NCI-H82 treated with DMSO at 0.1 percent for 48 hours (cell line): ENCODE measurements around the gene FOXE3.
A peak's percentile ranks its signal among the peaks of the same experiment; 100 is the strongest.

Experiments
- DNase-seq: peaks from one replicate; lab custom pipeline; 2025; ENCODE audit not compliant: unreplicated experiment; lab: John Stamatoyannopoulos, UW

FOXE3 gene

DNA sequence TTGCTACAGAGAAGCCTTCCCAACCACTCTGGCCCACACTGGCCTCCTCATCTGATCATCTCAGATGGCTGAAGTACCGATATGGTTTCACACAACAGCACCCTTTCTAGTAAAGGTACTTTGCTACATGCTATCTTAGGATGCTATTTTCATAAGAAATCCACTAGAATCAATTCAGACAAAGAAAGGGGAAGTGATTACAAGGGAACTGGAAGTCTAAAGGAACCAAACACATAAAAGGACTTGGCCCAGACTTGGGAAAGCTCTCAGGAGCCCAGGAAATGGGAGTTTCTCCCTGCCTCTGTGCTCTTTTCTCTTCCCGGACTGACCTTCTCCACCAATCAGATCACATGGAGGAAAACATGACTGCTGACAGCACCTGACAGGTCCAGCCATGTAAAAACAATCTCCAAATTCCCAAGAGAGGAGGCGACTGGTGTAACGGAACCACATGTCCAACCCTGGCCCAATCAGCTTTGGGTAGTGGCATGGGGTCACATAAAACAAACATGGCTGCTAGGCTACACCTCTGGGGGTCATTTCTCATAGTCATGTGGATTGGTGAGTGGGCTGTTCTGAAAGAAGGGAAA lies 12.7 kb upstream of the FOXE3 start:
- DNase-seq, result no peak

DNA sequence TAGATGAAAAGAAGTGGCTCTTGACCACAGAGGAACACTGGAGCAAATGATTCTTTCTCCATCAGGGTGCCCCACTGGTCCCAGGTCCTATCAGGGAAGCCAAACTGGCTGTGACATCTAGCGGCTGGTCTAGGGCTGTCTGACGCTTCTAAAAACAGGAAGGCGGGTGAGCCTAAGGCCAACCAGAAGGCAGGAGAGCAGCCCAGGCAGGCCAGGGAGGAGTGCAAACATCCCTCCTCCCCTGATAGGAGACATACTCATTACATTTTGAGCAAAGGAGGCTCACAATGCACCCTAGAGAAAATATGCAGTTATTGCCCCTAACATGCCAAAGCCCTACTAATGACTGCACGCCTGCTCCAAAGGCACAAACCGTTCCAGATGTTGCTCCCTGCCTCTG lies 10.4 kb upstream of the FOXE3 start:
- no peak for DNase-seq

DNA sequence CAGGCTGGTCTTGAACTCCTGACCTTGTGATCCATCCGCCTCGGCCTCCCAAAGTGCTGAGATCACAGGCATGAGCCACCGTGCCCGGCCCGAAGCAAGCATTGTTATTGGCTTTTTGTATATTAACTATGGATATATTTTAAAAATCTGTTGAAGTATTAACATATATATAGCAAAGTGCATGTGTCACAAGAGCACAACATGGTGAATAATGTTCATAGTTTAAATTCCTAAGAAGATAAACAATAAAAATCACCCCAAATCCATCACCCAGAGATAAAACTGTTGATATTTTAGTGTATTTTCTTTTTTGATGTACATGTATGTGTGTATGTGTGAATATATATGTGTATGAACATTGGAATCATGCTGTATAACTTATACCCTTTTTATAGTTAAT lies 9.1 kb upstream of the FOXE3 start:
- no peak for DNase-seq

DNA sequence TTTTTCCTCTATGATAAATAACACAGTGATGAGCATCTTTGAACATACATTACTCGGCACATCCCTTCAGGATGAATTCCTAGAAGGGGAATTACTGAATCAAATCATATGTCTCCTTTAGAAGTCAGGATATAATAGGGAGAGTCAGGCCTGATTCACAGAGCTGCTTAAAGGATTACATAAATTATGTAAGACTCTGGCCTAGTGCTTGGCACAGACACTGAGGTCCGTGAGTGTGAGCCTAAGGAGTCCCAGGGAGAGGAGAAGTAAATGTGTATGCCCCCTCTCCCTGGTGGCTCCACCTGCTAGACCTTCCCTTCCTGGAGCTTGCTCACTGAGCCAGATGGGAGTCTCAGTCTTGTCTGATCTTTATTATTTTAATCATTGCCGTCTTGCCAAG lies 8.6 kb upstream of the FOXE3 start:
- peak; percentile 57 for DNase-seq

DNA sequence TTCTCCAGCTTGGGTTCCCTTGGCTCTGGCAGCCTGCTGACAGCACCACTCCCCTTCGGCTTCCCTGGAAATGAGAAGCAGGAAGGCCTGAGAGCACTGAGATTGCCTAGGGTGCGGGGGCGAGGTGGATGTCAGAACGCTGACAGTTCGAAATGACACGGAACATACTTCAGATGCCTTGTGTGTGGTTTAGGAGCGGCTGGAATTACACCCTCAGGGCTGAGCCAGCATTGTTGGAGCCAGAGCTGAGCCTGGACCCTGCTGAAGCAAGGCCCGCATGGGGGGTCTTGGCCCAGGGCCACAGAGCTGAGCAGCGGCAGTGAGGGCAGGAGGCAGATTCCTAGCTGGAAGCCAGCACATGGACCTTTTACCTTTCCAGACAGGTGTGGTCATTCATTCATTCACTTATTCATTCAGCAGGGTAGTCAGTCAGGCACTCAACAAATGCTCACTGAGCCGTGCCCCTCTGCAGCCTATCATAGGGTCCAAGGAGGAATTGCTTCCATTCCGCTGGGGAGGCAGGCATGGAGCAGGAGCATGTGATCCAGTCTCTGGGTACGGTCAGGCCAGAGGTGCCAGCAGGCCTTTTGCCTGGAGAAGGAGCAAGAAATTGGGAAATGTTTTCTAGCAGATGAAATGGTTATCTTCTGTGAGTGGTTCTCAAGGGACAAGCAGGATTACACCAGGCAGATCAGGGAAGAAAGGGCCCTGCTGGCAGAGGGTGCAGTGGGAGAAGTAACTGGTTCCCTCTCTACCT lies 6.6 kb upstream of the FOXE3 start:
- DNase-seq, result no peak

DNA sequence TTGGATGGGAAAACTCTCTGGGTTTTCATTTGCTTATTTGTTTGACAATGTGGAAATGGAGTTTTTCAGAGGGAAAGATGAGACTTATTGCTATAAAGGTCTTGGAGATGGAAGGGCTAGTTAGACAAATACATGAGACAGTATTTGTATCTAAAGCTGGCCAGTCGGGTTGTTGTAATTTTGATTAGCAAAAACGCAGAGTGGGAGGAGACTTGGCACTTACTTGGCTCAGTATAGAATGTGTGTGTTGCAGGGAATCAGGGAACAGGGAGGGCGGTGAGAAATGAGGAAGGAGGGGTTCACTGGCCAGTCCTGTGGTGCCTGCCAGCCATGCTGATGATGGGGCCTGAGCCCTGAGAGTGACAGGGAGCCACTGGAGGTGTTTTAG lies 6.0 kb upstream of the FOXE3 start:
- no peak for DNase-seq

DNA sequence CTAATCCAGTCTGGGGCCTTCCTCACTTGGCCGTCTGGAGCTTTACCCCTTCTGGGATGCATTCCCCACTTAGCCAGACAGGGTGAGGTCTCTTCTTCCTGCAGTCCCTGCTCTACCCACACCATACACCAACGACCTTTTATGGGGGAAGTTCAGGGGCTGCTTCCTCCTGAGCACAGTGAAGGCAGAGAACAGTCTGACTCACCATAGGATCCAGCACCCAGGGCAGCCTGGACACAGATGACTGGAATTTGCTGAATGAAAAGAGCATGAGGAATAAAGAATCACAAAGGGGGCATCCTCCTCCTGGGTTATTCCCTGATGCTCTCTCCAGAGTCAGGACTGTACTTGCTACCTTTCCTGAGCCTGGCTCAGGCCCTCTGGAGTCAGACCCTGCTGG lies 4.6 kb upstream of the FOXE3 start:
- DNase-seq, result no peak

DNA sequence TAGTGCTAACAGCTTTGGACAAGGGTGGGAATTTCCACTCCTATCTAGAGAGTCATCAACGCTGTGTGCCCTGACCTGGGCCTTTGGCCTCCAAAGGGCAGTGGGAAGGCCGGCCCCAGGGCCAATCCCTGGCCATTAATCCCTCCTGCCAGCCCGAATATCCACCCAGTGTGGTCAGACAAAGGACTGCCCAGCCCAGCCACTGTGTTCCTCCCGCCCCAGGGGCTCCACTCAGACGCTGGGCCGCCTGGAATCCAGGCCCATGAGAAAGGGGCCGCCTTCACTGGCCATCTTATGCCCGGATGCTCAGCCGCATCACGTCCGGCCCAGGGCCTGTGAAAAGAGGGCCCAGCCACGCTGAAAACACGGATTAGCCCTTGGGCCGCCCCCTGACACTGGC lies 3.6 kb upstream of the FOXE3 start:
- no peak for DNase-seq

DNA sequence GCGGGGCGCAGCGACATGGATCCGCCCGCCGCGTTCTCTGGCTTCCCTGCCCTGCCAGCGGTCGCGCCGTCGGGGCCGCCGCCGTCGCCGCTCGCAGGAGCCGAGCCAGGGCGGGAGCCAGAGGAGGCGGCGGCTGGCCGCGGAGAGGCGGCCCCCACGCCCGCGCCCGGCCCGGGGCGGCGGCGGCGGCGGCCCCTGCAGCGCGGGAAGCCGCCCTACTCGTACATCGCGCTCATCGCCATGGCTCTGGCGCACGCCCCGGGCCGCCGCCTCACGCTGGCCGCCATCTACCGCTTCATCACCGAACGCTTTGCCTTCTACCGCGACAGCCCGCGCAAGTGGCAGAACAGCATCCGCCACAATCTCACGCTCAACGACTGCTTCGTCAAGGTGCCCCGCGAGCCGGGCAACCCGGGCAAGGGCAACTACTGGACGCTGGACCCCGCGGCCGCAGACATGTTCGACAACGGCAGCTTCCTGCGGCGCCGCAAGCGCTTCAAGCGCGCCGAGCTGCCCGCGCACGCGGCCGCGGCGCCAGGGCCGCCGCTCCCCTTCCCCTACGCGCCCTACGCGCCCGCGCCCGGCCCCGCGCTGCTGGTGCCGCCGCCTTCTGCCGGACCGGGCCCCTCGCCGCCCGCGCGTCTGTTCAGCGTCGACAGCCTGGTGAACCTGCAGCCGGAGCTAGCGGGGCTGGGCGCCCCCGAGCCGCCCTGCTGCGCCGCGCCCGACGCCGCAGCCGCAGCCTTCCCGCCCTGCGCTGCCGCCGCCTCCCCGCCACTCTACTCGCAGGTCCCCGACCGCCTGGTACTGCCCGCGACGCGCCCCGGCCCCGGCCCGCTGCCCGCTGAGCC lies 459 bp downstream of the FOXE3 start:
- no peak for DNase-seq

DNA sequence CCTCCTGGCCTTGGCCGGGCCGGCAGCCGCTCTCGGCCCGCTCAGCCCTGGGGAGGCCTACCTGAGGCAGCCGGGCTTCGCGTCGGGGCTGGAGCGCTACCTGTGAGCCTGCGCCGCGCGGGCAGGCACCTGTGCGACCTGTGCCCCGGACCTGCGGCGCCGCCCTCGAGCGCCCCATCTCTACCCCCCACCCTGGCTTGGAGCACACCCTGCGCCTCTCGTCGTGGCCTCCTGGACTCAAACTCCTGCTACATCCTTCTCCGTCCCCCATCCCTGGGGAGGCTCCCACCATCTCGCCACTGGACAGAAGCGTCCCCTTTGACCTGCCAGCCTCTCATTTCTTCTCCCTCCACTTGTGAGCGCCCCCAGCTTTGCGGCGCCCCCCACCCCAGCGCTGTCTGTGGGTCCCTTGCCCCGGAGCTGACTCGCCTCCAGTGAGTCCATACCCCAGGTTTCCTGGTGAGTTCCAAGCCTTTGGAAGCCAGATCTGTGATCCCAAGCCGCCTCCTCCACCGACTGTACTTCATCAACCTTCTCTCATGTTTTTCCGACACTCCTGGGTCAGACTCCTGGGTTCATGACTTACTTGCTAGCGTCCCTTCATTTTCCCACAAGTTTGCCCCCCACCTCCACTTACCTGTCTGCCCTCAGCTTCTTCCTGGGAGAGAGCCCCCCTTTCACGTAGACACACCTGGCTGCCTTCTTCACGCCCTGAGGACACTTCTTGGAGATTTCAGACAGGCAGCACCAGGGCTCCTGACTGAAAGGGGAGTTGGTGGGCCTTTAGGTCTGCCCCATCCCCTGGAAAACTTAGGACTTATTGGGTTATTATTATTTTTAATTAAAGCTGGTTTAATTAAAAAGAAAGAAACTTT lies 1.3 kb downstream of the FOXE3 start:
- DNase-seq, result no peak

DNA sequence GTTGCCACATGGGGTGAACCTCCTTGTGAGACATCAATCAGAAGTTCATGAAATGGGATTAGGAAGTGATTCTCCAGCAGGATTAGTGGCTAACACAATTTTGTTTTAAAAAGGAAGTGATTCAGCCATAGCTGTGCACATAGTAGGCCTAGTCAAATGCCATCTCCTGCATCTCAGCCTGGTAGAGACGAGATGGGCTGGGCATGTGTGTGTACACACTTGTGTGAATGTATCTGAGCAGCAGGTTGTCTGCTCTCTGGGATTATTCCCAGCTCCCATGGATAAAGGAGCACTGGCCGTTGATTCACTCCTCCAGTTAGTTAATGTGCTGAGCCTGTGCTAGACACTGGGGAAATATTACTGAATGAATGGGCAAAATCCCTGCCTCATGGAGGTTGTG lies 2.0 kb downstream of the FOXE3 start:
- no peak for DNase-seq

DNA sequence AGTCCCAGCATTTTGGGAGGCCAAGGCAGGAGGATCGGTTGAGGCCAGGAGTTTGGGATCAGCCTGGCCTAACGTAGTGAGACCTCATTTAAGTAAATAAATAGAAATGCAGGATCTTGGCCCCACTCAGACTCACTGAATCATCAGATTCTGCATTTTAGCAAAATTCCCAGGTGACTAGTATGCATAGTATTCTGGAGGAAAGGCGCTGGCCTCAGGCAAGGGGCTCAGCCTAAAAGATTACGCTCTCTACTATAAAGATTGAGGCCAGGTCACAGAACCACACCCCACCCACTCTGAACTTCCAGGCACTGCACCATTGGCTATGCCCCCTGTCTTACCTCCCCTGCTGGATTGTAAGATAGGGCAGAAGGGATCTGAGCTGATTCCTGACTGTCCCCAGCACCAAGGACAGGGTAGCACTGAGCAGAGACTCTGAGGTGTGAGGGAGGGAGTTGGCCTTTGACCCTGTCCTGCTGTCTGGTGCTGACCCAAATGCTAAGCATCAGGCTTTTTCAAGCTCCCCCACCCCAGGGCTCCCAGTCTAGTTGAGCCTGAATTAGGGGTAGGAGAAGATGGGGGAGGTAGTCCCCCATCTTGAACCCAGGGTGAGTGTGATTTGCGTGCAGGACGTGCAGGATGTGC lies 2.7 kb downstream of the FOXE3 start:
- no peak for DNase-seq

DNA sequence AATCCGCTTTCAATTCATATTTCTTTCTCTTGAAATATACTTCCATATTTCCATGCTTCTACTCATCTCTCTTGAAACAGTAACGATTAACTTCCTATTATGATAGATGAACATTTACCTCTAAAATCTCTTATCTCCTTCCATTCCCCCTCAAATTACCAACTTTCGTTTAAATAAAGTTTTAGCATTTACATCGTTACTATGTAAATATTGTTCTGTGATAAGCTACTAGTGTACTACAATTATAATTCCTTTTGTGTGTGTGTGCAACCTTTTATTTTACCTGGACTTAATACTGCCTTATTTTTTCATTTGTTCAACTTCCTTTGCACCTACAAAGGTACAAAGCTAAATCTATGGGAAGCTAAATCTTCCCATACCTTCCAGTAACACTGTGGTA lies 4.5 kb downstream of the FOXE3 start:
- DNase-seq, result no peak

DNA sequence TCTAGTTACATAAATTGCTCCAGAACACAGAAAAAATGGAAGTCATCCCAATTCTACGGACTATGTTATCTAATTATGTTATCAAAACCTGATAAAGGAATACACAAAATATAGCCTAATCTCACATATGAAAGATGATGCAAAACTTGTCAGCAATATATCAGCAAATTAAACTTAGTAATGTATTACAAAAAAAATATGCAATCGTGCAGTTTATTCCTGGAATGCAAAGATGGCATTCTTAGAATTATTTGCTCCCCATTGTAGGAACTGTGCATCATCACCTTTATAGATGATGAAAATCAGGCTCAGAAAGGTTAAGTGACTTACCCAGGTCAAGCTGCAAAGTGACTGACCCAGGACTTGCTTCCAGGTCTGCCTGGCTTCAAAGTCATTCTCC lies 7.8 kb downstream of the FOXE3 start:
- DNase-seq, result no peak

DNA sequence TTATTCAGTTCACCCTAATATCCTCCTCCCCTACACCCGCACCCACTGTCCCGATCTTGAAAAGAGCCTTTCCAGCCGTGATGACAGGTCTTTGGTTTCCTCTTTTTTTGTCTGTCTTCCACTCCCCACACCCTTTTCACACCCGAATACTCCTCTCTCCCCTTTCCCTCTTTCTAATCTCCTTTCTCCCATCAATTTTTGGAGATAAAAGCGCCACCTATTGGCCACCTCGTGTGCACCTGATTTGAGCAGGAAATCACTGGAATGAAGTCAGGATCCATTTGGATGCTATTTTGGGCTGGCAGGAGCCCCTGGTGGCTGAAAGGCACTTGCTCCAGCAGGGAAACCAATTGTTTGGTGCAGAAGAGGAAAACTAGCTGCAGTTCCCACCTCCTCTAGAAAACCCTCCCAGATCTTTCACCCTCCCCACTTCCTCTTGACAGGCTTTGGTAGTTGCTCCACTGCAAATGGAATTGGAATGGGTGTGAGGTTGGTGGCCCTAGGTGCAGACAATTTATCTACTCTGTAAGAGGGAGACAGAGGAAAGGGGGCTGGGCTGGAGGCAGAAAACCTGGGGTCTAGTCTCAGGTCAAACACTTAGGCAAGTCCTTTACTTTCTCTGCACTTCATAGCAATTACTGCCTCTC lies 8.4 kb downstream of the FOXE3 start:
- peak; percentile 28 for DNase-seq

DNA sequence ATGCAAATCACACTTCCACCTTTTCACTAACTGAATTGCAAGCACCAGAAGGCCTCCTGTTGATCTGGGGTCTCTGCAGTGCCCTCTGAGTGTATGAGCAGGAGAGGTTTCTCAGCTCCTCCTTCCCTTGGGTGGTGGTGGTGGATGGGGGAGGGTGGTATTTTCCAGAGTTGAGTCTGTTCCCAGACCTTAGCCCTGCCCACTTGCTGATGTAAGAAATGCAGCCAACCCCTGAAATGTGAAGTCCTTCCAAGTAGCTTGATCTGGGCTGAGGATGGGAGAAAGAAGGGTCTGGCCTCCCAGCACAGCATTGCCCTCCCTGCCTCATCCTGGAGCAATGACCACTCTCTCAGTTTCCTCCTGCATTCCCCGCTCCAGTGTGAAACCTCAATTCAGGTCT lies 15.4 kb downstream of the FOXE3 start:
- DNase-seq, result no peak

DNA sequence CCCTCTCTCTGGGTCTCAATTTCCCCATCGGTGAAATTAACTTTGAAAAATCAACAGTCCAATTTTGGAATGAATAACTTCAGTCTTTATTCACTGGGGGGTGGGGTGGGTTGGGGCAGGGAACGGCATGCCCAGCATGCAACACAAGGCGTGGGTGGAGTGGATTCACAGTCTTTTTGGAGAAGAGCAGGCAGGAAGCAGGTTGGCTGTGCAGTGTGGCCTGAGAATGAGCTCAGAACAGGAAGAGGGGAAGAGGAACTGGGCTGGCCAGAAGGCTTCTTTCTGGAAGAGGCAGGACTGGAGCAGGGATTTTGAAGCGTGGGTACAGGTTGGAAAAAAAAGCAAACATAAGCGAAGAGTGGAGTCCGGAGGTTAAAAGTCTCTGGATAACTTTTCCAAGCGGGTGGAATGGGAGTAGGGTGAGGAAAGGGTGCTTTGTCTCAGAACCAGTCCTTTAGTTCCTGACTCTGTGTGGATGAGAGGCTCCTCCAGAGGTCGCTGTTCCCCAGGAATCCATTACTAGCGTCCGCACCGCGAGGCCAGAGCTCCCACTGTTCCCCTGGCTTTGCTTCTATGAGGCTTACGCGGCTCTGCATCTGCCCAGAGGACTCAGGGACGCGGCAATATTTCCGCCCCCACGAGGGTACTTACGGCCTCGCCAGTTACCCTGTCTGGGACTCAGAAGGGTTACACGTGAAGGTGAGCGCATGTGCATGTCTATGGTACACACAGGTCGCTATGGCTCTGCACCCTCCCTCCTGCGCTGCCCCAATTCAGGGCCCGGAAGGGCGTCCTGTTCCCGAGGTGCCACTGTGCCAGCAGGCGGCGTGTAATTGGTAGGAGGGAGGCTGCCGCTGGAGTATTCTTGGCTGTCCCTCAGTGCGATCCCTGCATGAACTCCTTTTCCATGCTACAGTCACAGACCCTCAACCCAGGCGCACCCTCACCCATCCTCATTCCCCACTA lies 16.3 kb downstream of the FOXE3 start:
- peak; percentile 30 for DNase-seq

DNA sequence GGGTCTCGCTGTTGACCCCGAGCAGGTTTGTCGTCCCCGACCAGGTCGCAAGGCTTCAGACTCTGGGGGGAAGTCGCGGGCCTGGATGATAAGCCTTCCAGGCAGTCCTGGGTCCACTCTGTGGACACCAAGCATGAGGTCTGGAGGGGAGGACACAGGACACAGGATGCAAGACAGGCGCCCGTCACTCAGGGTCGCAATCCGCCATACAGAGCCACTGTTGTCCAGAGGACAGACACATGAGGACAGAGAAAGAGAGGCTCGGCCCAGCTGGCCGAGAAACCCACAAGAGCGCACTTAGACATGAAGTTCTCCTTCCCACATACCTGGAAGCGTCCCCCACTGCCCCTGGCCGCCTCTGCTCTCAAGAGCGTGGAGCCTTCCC lies 16.9 kb downstream of the FOXE3 start:
- DNase-seq, result no peak

DNA sequence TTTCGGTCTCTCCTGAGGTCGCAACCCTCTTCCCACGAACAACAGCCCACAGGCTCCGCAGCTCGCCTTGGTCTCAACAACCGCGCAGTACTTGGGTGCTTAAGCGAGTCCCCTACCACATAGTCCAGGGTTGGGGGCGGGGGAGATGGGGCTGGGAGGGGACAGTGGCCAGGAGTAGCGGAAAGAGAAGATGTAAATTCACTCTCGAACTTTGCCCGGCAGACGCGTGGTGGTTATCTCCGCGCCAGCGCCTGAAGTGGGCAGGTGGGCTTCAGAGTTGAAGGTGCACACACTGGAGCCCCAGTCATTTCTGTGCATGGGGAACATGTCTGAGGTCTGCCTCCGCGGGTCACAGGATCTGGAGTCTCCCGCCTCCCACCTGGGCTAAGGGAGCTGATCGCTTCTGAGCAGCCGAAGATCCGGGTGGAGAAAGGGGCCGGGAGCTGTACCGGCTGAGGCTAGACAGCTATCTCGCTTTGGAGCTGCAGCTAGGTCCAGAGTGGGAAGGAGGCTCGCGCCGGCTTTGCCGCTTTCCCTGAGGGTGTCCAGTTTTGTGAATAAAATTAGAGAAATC lies 17.5 kb downstream of the FOXE3 start:
- DNase-seq, result no peak
